Measurements from ENCODE around the gene BRAF.

- TF ChIP-seq POLR2A (IDR thresholded peaks at IDR 0.05) (no peak), CTCF (IDR thresholded peaks at IDR 0.05) (no peak)
These were observed 248.4 kb downstream of the BRAF start for GRCh38 chr7:140676306-140676705.

Data from heart left ventricle (tissue), 13 donors.